Psoas muscle (tissue), 8 donors: ENCODE measurements around the gene MTNR1B. TPM values are rescaled to one million over a fixed set of nuclear protein-coding genes. Genes with fewer than 3 reads are reported as not detected.

Experiments used
- ATAC-seq, 4 donors: fragments of 200-7000 bp; cut with Tn5 transposase; one replicate each; pipeline ENCODE4 v1.9.1; 2020; ENCODE audit warnings: moderate library complexity in 3 of 4, mild to moderate bottlenecking in 2 of 4
- DNase-seq, 2 donors: peaks; one replicate each; pipeline ENCODE4 v3.0.0-alpha.2; 2020
- H3K27ac ChIP-seq: fragments of 200-600 bp; one replicate; pipeline ENCODE4 v1.8.0; 2022
- H3K27me3 ChIP-seq, 3 donors: fragments of 200-600 bp in 1 of 3; one replicate each; pipeline versions ENCODE4 v1.6.1 to v1.8.0; 2013 to 2022; ENCODE audit warnings: low read length in 2 of 3, mild to moderate bottlenecking in 2 of 3, moderate library complexity in 1 of 3; ENCODE audit not compliant: insufficient read depth in 3 of 3
- H3K36me3 ChIP-seq, 2 donors: fragments of 200-600 bp in 1 of 2; one replicate each; pipeline versions ENCODE4 v1.6.1 to v1.8.0; 2013 to 2022; ENCODE audit warnings: low read depth in 1 of 2, mild to moderate bottlenecking in 1 of 2, moderate library complexity in 1 of 2; ENCODE audit not compliant: insufficient read depth in 1 of 2
- H3K4me1 ChIP-seq: fragments of 200-600 bp; one replicate; pipeline ENCODE4 v1.8.0; 2022
- H3K4me3 ChIP-seq: fragments of 200-600 bp; one replicate; pipeline ENCODE4 v1.8.0; 2022; ENCODE audit warnings: mild to moderate bottlenecking
- H3K9me3 ChIP-seq: fragments of 200-600 bp; one replicate; pipeline ENCODE4 v1.8.0; 2022
- WGBS, 3 donors: extraction: QIAGEN DNeasy Blood & Tissue Kit; methylation state at CpG; one replicate each; pipeline versions ENCODE4 v1.1.6 to v1.1.7; 2013; 5-methylcytosine and 5-hydroxymethylcytosine counted together
- intact Hi-C, 2 donors: fragments of 100-400 bp; cut with DNase I; formaldehyde crosslinking; loops; one replicate each; pipeline versions ENCODE4 v1.11.0 to v1.14.2; 2022
- polyA plus RNA-seq, 3 donors: library from polyadenylated mRNA; stranded (reverse); fragments of 200-250 nt; gene quantifications; one replicate each; pipeline ENCODE4 v1.2.3, GENCODE V29; 2013
- total RNA-seq, 4 donors: library from RNA; stranded (reverse); fragmentation: NEBNext Ultra II Directional in 2 of 4; extraction: Animal tissue kit (Norgen Biotek cat#: 25700) in 2 of 4; gene quantifications; one replicate each; pipeline versions ENCODE4 v1.2.1 to v1.2.4, GENCODE V29; 2021 to 2023
- TF ChIP-seq, protein P1 (sequence below): fragments of 200-600 bp; IDR thresholded peaks from one replicate; pipeline ENCODE4 v1.8.0; 2022; ENCODE audit warnings: antibody characterized with exemption
- donor health status: healthy with polysubstance abuse.
- donor health status: DM: no; HTN: no; CAD: no; lungs with moderate emphysema.
- donor health status: Bipolar disorder and iron deficiency.
- donor health status: healthy.
- donor health status: DM: yes; HTN: yes; CAD: no.
- donor health status: DM: no; HTN: no; CAD: no.
- donor health status: DM: no; HTN: no; CAD: no.
- donor health status: DM: yes; HTN: yes; CAD: no.

The MTNR1B gene
- total and polyA plus RNA-seq, 7 donors = not detected

GRCh38 chr11:92986585-92986984 is 17.1 kb downstream of the MTNR1B start:
- Histone ChIP-seq H3K4me3 (no peak overlapping the region), H3K36me3 (no peaks in the 10 kb centered on the region), H3K9me3 (peaks cover 5% of the 10 kb centered on the region), H3K27ac (no peak overlapping the region), H3K4me1 (no peaks in the 10 kb centered on the region), H3K27me3 (peaks cover 0 to 2% (median 0%) of the 10 kb centered on the region in 3 donors)
- no peak for DNase-seq
- WGBS, 3 donors = 80 to 89% (median 83%) methylated on average over 3 of the region's 3 CpGs
- no peak for ATAC-seq
- TF ChIP-seq, protein P1, sequence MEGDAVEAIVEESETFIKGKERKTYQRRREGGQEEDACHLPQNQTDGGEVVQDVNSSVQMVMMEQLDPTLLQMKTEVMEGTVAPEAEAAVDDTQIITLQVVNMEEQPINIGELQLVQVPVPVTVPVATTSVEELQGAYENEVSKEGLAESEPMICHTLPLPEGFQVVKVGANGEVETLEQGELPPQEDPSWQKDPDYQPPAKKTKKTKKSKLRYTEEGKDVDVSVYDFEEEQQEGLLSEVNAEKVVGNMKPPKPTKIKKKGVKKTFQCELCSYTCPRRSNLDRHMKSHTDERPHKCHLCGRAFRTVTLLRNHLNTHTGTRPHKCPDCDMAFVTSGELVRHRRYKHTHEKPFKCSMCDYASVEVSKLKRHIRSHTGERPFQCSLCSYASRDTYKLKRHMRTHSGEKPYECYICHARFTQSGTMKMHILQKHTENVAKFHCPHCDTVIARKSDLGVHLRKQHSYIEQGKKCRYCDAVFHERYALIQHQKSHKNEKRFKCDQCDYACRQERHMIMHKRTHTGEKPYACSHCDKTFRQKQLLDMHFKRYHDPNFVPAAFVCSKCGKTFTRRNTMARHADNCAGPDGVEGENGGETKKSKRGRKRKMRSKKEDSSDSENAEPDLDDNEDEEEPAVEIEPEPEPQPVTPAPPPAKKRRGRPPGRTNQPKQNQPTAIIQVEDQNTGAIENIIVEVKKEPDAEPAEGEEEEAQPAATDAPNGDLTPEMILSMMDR = no peak
- intact Hi-C loops = no loop called here

GRCh38 chr11:92993004-92993403 is 23.6 kb downstream of the MTNR1B start:
- DNase-seq (no peak), ATAC-seq (no peak)
- no peak overlapping the region for H3K27ac ChIP-seq
- H3K9me3 ChIP-seq = peaks cover 5% of the 10 kb centered on the region
- no peaks in the 10 kb centered on the region for H3K4me1 ChIP-seq
- intact Hi-C loops = no loop called here
- H3K36me3 ChIP-seq = no peaks in the 10 kb centered on the region
- H3K4me3 ChIP-seq = no peak overlapping the region
- TF ChIP-seq, protein P1 = no peak
- H3K27me3 ChIP-seq = no peaks in the 10 kb centered on the region

DNA sequence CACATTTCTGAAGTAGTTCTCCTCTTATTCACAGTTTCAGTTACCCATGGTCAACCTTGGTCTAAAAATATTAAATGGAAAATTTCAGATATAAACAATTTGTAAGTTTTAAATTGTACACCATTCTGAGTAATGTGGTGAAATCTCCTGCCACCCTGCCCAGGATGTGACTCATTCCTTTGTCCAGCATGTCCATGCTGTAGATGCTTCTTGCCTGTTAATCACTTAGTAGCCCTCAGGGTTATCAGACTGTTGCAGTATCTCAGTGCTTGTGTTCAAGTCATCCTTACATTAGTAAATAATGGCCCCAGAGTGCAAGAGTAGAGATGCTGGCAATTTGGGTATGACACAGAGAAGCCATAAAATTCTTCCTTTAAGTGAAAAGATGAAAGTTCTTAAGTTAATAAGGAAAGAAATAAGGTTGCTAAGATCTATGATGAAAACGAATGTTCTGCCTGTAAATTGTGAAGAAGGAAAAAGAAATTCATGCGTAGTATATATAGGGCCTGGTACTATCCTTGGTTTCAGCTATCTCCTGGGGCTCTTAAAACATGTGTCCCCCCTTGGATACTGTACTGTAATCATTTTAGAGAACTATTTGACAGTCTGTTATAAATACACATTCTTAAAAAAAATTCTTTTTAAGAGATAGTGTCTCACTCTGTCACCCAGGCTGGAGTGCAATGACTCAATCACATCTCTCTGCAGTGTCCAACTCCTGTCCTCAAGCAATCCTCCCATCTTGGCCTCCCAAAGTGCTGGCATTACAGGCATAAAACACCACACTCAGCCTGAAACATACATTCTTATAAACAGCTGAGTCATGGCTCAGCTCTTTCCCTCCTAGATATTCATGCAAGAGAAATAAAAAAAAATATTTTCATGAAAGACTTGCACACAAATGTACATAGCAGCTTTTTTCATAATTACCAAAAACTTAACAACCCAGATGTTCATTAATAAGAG is 31.3 kb downstream of the MTNR1B start:
- TF ChIP-seq, protein P1 = no peak
- Histone ChIP-seq H3K27ac (no peak overlapping the region), H3K36me3 (no peaks in the 10 kb centered on the region), H3K27me3 (no peaks in the 10 kb centered on the region), H3K4me1 (no peaks in the 10 kb centered on the region), H3K4me3 (no peak overlapping the region), H3K9me3 (no peaks in the 10 kb centered on the region)
- ATAC-seq (no peak), DNase-seq (no peak)
- intact Hi-C loops = loop anchor here in 1 of 2 donors (2.0 kb wide), 1 partner anchor 22 kb away; no protein-coding TSS in a partner anchor
- 81 to 88% (median 88%) methylated on average over 2 of the region's 2 CpGs for WGBS, 3 donors

DNA sequence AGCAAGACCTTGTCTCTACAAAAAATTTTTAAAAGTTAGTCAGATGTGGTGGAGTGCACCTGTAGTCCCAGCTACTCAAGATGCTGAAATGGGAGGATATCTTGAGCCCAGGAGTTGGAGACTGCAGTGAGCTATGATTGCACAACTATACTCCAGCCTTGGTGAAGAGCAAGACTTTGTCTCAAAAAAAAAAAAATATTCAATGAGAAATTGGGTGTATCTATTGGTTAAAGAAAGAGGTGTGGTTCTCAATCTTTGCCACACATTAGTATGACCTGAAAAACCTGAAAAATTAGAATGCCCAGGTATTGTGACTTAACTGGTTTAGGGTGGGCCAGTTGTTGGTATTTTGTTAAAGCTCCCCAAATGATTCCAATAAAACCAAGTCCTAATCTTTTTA is 32.4 kb downstream of the MTNR1B start:
- no peak overlapping the region for H3K4me3 ChIP-seq
- no peaks in the 10 kb centered on the region for H3K4me1 ChIP-seq
- H3K27me3 ChIP-seq = no peaks in the 10 kb centered on the region
- no peaks in the 10 kb centered on the region for H3K36me3 ChIP-seq
- DNase-seq (no peak), ATAC-seq (no peak)
- no peaks in the 10 kb centered on the region for H3K9me3 ChIP-seq
- TF ChIP-seq, protein P1 = no peak
- no peak overlapping the region for H3K27ac ChIP-seq
- intact Hi-C loops = loop anchor here in 1 of 2 donors (2.0 kb wide), 1 partner anchor 23 kb away; no protein-coding TSS in a partner anchor
